Measurements from ENCODE around the gene CA11.
A peak's percentile ranks its signal among the peaks of the same experiment; 100 is the strongest.

Gene CA11

GRCh38 chr19:48611872-48612271, 34.1 kb downstream of the CA11 start:
- DNase-seq: no peak

GRCh38 chr19:48609571-48610108, 36.3 kb downstream of the CA11 start:
- DNase-seq: no peak

- peak; percentile 75 for DNase-seq
These were observed 37.2 kb downstream of the CA11 start for GRCh38 chr19:48608798-48609263.

GRCh38 chr19:48607359-48607755, 38.6 kb downstream of the CA11 start:
- no peak for DNase-seq

- no peak for DNase-seq
These were observed 39.3 kb downstream of the CA11 start, which contains the start of gene SPACA4 for GRCh38 chr19:48606463-48607358. Gene SPACA4 (plus strand): TSS chr19:48606742. CDS start chr19:48606979, 237 bp downstream.

- DNase-seq: no peak
These were observed 42.1 kb downstream of the CA11 start for GRCh38 chr19:48603850-48604249.

GRCh38 chr19:48603449-48603848, 42.5 kb downstream of the CA11 start:
- no peak for DNase-seq

GRCh38 chr19:48603001-48603400, 43.0 kb downstream of the CA11 start:
- no peak for DNase-seq

- DNase-seq: no peak
These were observed 45.1 kb downstream of the CA11 start for GRCh38 chr19:48600679-48601417.

GRCh38 chr19:48598996-48599700, 46.8 kb downstream of the CA11 start:
- DNase-seq: no peak

- no peak for DNase-seq
These were observed 49.1 kb downstream of the CA11 start for GRCh38 chr19:48596679-48597465.

GRCh38 chr19:48596237-48596636, 49.8 kb downstream of the CA11 start:
- DNase-seq: no peak

- no peak for DNase-seq
These were observed 50.2 kb downstream of the CA11 start for GRCh38 chr19:48595833-48596232.

- no peak for DNase-seq
These were observed 50.8 kb downstream of the CA11 start for GRCh38 chr19:48595171-48595570.

GRCh38 chr19:48591021-48591420, 55.0 kb downstream of the CA11 start:
- DNase-seq: no peak

- peak; percentile 92 for DNase-seq
These were observed 57.2 kb downstream of the CA11 start for GRCh38 chr19:48588670-48589401.
